HEK293 (cell line): ENCODE results near the gene KCNIP4.

Source experiments
- CTCF ChIA-PET: fragments of 350-600 bp; formaldehyde crosslinking; extraction: SDS; loops from one replicate; lab custom pipeline; 2021; ENCODE audit warnings: antibody characterized with exemption; lab: Yijun Ruan, JAX
- POLR2A ChIA-PET: fragments of 300-600 bp; formaldehyde crosslinking; extraction: SDS; loops from one replicate; lab custom pipeline; 2020; ENCODE audit warnings: antibody characterized with exemption, inconsistent platforms; lab: Yijun Ruan, JAX
- H3K27ac ChIP-seq: fragments of 200-500 bp; sonication (Bioruptor generic); 2 replicates; pipeline ENCODE4 v1.5.1; 2014; ENCODE audit warnings: low read depth, low read length, control low read depth, inconsistent platforms; ENCODE audit errors: extremely low read depth
- H3K36me3 ChIP-seq, 2 experiments: fragments of 200-500 bp in 1 of 2; sonication (Bioruptor generic) in 1 of 2; 1 replicate in 1 of 2; 2 replicates in 1 of 2; pipeline ENCODE4 v1.5.1; 2014 to 2017; ENCODE audit warnings: inconsistent platforms in 2 of 2, low read length in 2 of 2; ENCODE audit not compliant: control insufficient read depth in 2 of 2, insufficient read depth in 1 of 2
- H3K4me1 ChIP-seq: fragments of 200-500 bp; sonication (Bioruptor generic); 2 replicates; pipeline ENCODE4 v1.5.1; 2014; ENCODE audit warnings: mild to moderate bottlenecking, low read length, inconsistent platforms; ENCODE audit not compliant: control insufficient read depth, insufficient read depth
- H3K4me3 ChIP-seq: 2 replicates; pipeline ENCODE4 v1.5.1; 2011; ENCODE audit warnings: low read depth, mild to moderate bottlenecking, control low read depth, low read length, moderate library complexity
- H3K9me3 ChIP-seq: fragments of 200-500 bp; sonication (Bioruptor generic); 2 replicates; pipeline ENCODE4 v1.5.1; 2014; ENCODE audit warnings: low read depth, low read length, inconsistent platforms; ENCODE audit not compliant: control insufficient read depth, insufficient read depth
- BCL11B ChIP-seq: fragments of 450-650 bp; formaldehyde crosslinking; IDR thresholded peaks from 2 replicates; pipeline ENCODE4 v1.5.1; 2016; ENCODE audit warnings: low read depth, missing biosample characterization, missing genetic modification characterization
- HOXC10 ChIP-seq: sonication (generic); formaldehyde crosslinking; IDR thresholded peaks from 2 replicates; pipeline ENCODE4 v1.8.1; 2023; ENCODE audit warnings: mild to moderate bottlenecking, missing genetic modification reagents
- KLF9 ChIP-seq: fragments of 450-650 bp; formaldehyde crosslinking; IDR thresholded peaks from 2 replicates; pipeline ENCODE4 v1.5.1; 2016; ENCODE audit warnings: missing biosample characterization, missing genetic modification characterization, low read depth
- SCRT2 ChIP-seq: fragments of 450-650 bp; formaldehyde crosslinking; IDR thresholded peaks from 2 replicates; pipeline ENCODE4 v1.5.1; 2016; ENCODE audit warnings: missing biosample characterization, missing genetic modification characterization
- WT1 ChIP-seq: fragments of 450-650 bp; formaldehyde crosslinking; IDR thresholded peaks from 2 replicates; pipeline ENCODE4 v1.5.1; 2016; ENCODE audit warnings: missing biosample characterization, missing genetic modification characterization
- YY1 ChIP-seq: fragments of 450-650 bp; formaldehyde crosslinking; IDR thresholded peaks from 2 replicates; pipeline ENCODE4 v1.5.1; 2018; ENCODE audit warnings: missing biosample characterization, missing genetic modification characterization
- ZBTB17 ChIP-seq: fragments of 450-650 bp; formaldehyde crosslinking; IDR thresholded peaks from 2 replicates; pipeline ENCODE4 v1.5.1; 2016; ENCODE audit warnings: missing biosample characterization, missing genetic modification characterization
- ZNF133 ChIP-seq: fragments of 450-650 bp; formaldehyde crosslinking; IDR thresholded peaks from 2 replicates; pipeline ENCODE4 v1.5.1; 2016; ENCODE audit warnings: missing biosample characterization, missing genetic modification characterization
- ZNF155 ChIP-seq: fragments of 450-650 bp; formaldehyde crosslinking; IDR thresholded peaks from 2 replicates; pipeline ENCODE4 v1.5.1; 2016; ENCODE audit warnings: missing biosample characterization, missing genetic modification characterization
- ZNF175 ChIP-seq: fragments of 450-650 bp; formaldehyde crosslinking; IDR thresholded peaks from 2 replicates; pipeline ENCODE4 v1.5.1; 2016; ENCODE audit warnings: missing biosample characterization, missing genetic modification characterization
- ZNF19 ChIP-seq: fragments of 450-650 bp; formaldehyde crosslinking; IDR thresholded peaks from 2 replicates; pipeline ENCODE4; 2016; ENCODE audit warnings: missing biosample characterization, missing genetic modification characterization, low read depth
- ZNF211 ChIP-seq: fragments of 450-650 bp; formaldehyde crosslinking; IDR thresholded peaks from 2 replicates; pipeline ENCODE4 v1.5.1; 2016; ENCODE audit warnings: low read depth, missing biosample characterization, missing genetic modification characterization
- ZNF274 ChIP-seq, 2 experiments: fragments of 200-500 bp in 1 of 2; fragments of 450-650 bp in 1 of 2; sonication (Bioruptor generic) in 1 of 2; formaldehyde crosslinking in 1 of 2; IDR thresholded peaks; 2 replicates each; pipeline versions ENCODE4 v1.5.1 to v1.6.1; 2014 to 2016; ENCODE audit warnings: borderline replicate concordance in 1 of 2, inconsistent platforms in 1 of 2, low read length in 1 of 2, missing biosample characterization in 1 of 2, missing genetic modification characterization in 1 of 2
- ZNF350 ChIP-seq: fragments of 450-650 bp; formaldehyde crosslinking; IDR thresholded peaks from 2 replicates; pipeline ENCODE4 v1.5.0; 2017; ENCODE audit warnings: missing biosample characterization, mild to moderate bottlenecking, missing genetic modification characterization
- ZNF37A ChIP-seq: fragments of 450-650 bp; IDR thresholded peaks from 2 replicates; pipeline ENCODE4 v1.5.1; 2018; ENCODE audit warnings: missing biosample characterization, missing genetic modification characterization
- ZNF48 ChIP-seq: fragments of 450-650 bp; formaldehyde crosslinking; IDR thresholded peaks from 2 replicates; pipeline ENCODE4 v1.5.1; 2016; ENCODE audit warnings: missing biosample characterization, missing genetic modification characterization
- ZNF585B ChIP-seq: fragments of 450-650 bp; formaldehyde crosslinking; IDR thresholded peaks from 2 replicates; pipeline ENCODE4 v1.5.1; 2016; ENCODE audit warnings: missing biosample characterization, missing genetic modification characterization
- ZNF624 ChIP-seq: fragments of 450-650 bp; formaldehyde crosslinking; IDR thresholded peaks from 2 replicates; pipeline ENCODE4 v1.5.1; 2017; ENCODE audit warnings: missing biosample characterization, missing genetic modification characterization
- ZNF629 ChIP-seq: fragments of 450-650 bp; formaldehyde crosslinking; IDR thresholded peaks from 2 replicates; pipeline ENCODE4 v1.5.1; 2017; ENCODE audit warnings: missing biosample characterization, missing genetic modification characterization
- ZNF76 ChIP-seq: fragments of 450-650 bp; formaldehyde crosslinking; IDR thresholded peaks from 2 replicates; pipeline ENCODE4; 2016; ENCODE audit warnings: low read depth, missing biosample characterization, missing genetic modification characterization, borderline replicate concordance
- TF ChIP-seq, protein P1 (sequence below): fragments of 450-650 bp; formaldehyde crosslinking; IDR thresholded peaks from 2 replicates; pipeline ENCODE4 v1.5.1; 2016; ENCODE audit warnings: missing biosample characterization, missing genetic modification characterization
- TF ChIP-seq, protein P2 (sequence below): fragments of 450-650 bp; formaldehyde crosslinking; IDR thresholded peaks from 2 replicates; pipeline ENCODE4 v1.5.1; 2016; ENCODE audit warnings: missing biosample characterization, missing genetic modification characterization
- TF ChIP-seq, protein P3 (sequence below): fragments of 450-650 bp; formaldehyde crosslinking; optimal IDR thresholded peaks from 2 replicates; pipeline ENCODE3; 2016; ENCODE audit warnings: missing biosample characterization, mild to moderate bottlenecking, missing genetic modification characterization
- TF ChIP-seq, protein P4 (sequence below): fragments of 450-650 bp; formaldehyde crosslinking; IDR thresholded peaks from 2 replicates; pipeline ENCODE4 v1.5.1; 2016; ENCODE audit warnings: missing biosample characterization, missing genetic modification characterization
- TF ChIP-seq, protein P5 (sequence below): fragments of 450-650 bp; formaldehyde crosslinking; IDR thresholded peaks from 2 replicates; pipeline ENCODE4 v1.5.1; 2016; ENCODE audit warnings: missing biosample characterization, missing genetic modification characterization

Gene KCNIP4

DNA sequence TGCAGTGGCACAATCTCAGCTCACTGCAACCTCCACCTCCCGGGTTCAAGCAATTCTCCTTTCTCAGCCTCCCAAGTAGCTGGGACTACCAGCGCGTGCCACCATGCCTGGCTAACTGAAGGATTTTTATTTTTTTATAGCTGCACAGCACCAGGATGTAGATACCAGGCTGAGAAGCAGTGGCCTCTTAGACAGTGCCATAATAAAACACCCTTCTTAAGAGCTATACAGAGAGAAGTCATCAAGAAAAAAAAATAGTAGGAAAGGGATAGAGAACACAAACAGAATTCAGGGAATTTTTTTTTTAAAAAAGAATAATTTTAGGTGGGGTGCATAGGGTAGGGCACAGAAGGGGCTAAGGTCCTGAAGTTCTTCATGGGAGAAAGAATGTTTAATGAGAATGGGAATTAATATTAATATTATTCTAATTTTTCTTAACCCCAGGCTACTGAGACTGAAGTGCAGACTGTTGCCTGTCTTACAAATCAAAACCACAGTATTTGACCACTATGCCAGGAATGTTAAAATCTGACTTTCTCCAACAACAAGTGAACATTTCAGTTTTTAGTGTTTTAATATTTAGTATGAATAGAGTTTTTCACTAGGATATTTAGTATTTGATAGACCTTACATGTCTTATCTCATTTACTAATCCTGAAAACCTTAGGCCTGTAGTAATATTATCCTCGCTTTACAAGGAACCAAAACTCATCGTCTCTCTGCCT lies 146.7 kb downstream of the KCNIP4 start (continued):
- TF ChIP-seq, protein P1, sequence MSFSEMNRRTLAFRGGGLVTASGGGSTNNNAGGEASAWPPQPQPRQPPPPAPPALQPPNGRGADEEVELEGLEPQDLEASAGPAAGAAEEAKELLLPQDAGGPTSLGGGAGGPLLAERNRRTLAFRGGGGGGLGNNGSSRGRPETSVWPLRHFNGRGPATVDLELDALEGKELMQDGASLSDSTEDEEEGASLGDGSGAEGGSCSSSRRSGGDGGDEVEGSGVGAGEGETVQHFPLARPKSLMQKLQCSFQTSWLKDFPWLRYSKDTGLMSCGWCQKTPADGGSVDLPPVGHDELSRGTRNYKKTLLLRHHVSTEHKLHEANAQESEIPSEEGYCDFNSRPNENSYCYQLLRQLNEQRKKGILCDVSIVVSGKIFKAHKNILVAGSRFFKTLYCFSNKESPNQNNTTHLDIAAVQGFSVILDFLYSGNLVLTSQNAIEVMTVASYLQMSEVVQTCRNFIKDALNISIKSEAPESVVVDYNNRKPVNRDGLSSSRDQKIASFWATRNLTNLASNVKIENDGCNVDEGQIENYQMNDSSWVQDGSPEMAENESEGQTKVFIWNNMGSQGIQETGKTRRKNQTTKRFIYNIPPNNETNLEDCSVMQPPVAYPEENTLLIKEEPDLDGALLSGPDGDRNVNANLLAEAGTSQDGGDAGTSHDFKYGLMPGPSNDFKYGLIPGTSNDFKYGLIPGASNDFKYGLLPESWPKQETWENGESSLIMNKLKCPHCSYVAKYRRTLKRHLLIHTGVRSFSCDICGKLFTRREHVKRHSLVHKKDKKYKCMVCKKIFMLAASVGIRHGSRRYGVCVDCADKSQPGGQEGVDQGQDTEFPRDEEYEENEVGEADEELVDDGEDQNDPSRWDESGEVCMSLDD (tag by site-specific recombination) = no peak
- TF ChIP-seq WT1 (tag by site-specific recombination) (no peak), HOXC10 (CRISPR knock-in tag) (no peak), ZNF624 (tag by site-specific recombination) (no peak), ZNF19 (no peak), ZNF48 (no peak), ZNF211 (tag by site-specific recombination) (no peak), ZNF76 (tag by site-specific recombination) (no peak), ZNF155 (tag by site-specific recombination) (no peak)
- TF ChIP-seq, protein P2, sequence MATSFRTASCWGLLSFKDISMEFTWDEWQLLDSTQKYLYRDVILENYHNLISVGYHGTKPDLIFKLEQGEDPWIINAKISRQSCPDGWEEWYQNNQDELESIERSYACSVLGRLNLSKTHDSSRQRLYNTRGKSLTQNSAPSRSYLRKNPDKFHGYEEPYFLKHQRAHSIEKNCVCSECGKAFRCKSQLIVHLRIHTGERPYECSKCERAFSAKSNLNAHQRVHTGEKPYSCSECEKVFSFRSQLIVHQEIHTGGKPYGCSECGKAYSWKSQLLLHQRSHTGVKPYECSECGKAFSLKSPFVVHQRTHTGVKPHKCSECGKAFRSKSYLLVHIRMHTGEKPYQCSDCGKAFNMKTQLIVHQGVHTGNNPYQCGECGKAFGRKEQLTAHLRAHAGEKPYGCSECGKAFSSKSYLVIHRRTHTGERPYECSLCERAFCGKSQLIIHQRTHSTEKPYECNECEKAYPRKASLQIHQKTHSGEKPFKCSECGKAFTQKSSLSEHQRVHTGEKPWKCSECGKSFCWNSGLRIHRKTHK = no peak

DNA sequence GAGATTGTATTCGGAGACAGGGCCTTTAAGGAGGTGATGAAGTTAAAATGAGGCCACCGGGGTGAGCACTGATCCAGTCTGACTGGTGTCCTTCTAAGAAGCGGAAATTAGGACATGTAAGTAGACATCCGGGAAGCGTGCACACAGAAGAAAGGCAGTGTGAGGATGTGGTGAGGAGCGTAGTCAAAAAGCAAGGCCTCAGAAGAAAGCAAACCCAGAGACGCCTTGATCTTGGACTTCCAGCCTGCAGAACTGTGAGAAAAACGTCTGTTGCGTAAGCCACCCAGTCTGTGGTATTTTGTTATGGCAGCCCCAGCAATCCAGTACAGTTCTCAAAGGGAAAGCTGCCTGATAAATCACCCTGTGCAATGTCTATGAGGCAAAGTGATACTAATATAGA lies 153.5 kb downstream of the KCNIP4 start:
- Histone ChIP-seq H3K27ac (no peak overlapping the region), H3K4me1 (no peaks in the 10 kb centered on the region), H3K9me3 (no peaks in the 10 kb centered on the region), H3K36me3 (no peaks in the 10 kb centered on the region)
- TF ChIP-seq ZNF274 (IDR thresholded peaks at IDR 0.05; ENCODE audit: low read length) (no peak), ZNF274 (tag by site-specific recombination; IDR thresholded peaks at IDR 0.05; ENCODE audit: borderline replicate concordance) (no peak), ZNF175 (tag by site-specific recombination) (no peak), ZBTB17 (tag by site-specific recombination) (no peak), ZNF133 (no peak), ZNF629 (no peak)
- TF ChIP-seq, protein P3, sequence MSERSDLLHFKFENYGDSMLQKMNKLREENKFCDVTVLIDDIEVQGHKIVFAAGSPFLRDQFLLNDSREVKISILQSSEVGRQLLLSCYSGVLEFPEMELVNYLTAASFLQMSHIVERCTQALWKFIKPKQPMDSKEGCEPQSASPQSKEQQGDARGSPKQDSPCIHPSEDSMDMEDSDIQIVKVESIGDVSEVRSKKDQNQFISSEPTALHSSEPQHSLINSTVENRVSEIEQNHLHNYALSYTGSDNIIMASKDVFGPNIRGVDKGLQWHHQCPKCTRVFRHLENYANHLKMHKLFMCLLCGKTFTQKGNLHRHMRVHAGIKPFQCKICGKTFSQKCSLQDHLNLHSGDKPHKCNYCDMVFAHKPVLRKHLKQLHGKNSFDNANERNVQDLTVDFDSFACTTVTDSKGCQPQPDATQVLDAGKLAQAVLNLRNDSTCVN (tag by site-specific recombination) = no peak
- TF ChIP-seq, all 188 proteins: peak for 0
- CTCF ChIA-PET = no interaction called here
- POLR2A ChIA-PET = no interaction called here
- H3K4me3 ChIP-seq = no peak overlapping the region

DNA sequence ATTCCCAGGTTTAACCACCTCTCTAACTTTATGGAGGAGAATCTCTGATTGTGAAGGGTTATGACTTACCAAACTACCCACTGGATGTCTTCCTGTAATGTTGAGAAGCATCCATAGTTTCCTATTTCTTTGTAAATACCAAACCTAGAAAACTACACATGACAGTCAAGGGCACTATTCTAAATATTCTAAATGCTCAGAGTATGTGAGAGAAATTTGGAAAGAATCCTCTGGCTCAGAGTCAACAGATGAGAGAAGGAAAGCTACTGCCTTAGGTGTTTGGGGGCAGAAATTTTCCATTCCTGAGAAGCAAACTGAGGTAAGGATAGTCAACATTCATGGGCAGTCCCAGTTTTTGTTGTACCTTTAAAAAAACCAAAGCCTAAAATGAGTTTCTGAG lies 155.8 kb downstream of the KCNIP4 start:
- Histone ChIP-seq H3K27ac (no peak overlapping the region), H3K9me3 (no peaks in the 10 kb centered on the region), H3K36me3 (no peaks in the 10 kb centered on the region), H3K4me3 (no peak overlapping the region), H3K4me1 (no peaks in the 10 kb centered on the region)
- CTCF ChIA-PET = interaction anchor here (4.7 kb wide), 1 partner anchor 595 kb away, joined by 73 read pairs; no protein-coding TSS in a partner anchor
- POLR2A ChIA-PET = no interaction called here
- no peak for TF ChIP-seq ZNF350 (tag by site-specific recombination)
- TF ChIP-seq BCL11B (tag by site-specific recombination) = no peak
- no peak for TF ChIP-seq YY1 (tag by site-specific recombination)
- TF ChIP-seq, protein P4, sequence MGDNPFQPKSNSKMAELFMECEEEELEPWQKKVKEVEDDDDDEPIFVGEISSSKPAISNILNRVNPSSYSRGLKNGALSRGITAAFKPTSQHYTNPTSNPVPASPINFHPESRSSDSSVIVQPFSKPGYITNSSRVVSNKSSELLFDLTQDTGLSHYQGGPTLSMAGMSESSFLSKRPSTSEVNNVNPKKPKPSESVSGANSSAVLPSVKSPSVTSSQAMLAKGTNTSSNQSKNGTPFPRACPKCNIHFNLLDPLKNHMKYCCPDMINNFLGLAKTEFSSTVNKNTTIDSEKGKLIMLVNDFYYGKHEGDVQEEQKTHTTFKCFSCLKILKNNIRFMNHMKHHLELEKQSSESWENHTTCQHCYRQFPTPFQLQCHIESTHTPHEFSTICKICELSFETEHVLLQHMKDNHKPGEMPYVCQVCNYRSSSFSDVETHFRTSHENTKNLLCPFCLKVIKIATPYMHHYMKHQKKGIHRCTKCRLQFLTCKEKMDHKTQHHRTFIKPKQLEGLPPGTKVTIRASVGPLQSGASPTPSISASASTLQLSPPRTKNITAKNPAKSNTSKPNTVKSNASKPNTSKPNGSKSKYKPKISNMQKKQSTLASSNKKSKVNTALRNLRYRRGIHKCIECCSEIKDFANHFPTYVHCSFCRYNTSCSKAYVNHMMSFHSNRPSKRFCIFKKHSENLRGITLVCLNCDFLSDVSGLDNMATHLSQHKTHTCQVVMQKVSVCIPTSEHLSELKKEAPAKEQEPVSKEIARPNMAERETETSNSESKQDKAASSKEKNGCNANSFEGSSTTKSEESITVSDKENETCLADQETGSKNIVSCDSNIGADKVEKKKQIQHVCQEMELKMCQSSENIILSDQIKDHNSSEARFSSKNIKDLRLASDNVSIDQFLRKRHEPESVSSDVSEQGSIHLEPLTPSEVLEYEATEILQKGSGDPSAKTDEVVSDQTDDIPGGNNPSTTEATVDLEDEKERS (tag by site-specific recombination) = no peak
- no peak for TF ChIP-seq ZNF585B (tag by site-specific recombination)
- TF ChIP-seq ZNF37A = no peak
- TF ChIP-seq, protein P5, sequence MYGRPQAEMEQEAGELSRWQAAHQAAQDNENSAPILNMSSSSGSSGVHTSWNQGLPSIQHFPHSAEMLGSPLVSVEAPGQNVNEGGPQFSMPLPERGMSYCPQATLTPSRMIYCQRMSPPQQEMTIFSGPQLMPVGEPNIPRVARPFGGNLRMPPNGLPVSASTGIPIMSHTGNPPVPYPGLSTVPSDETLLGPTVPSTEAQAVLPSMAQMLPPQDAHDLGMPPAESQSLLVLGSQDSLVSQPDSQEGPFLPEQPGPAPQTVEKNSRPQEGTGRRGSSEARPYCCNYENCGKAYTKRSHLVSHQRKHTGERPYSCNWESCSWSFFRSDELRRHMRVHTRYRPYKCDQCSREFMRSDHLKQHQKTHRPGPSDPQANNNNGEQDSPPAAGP = no peak
- TF ChIP-seq SCRT2 (tag by site-specific recombination) = no peak
- TF ChIP-seq KLF9 (tag by site-specific recombination) = no peak
